HEK293 (cell line): ENCODE data around the gene APOA5.

Experiments
- BCL11B ChIP-seq: fragments of 450-650 bp; formaldehyde crosslinking; IDR thresholded peaks from 2 replicates; pipeline ENCODE4 v1.5.1; 2016; ENCODE audit warnings: low read depth, missing biosample characterization, missing genetic modification characterization
- EGR2 ChIP-seq: fragments of 450-650 bp; formaldehyde crosslinking; IDR thresholded peaks from 2 replicates; pipeline ENCODE4 v1.5.1; 2016; ENCODE audit warnings: low read depth, missing biosample characterization, missing genetic modification characterization
- GFI1B ChIP-seq: fragments of 450-650 bp; formaldehyde crosslinking; IDR thresholded peaks from 2 replicates; pipeline ENCODE4 v1.5.1; 2016; ENCODE audit warnings: missing biosample characterization, missing genetic modification characterization
- GLI2 ChIP-seq: fragments of 450-650 bp; formaldehyde crosslinking; IDR thresholded peaks from 2 replicates; pipeline ENCODE4; 2017; ENCODE audit warnings: missing biosample characterization, missing genetic modification characterization, low read depth, borderline replicate concordance
- HOXA7 ChIP-seq: sonication (generic); formaldehyde crosslinking; IDR thresholded peaks from 2 replicates; pipeline ENCODE4 v1.8.1; 2022; ENCODE audit warnings: missing genetic modification reagents, borderline replicate concordance
- KLF1 ChIP-seq: fragments of 450-650 bp; formaldehyde crosslinking; IDR thresholded peaks from 2 replicates; pipeline ENCODE4 v1.5.1; 2016; ENCODE audit warnings: missing biosample characterization, missing genetic modification characterization
- KLF8 ChIP-seq: fragments of 450-650 bp; formaldehyde crosslinking; IDR thresholded peaks from 2 replicates; pipeline ENCODE4 v1.5.1; 2016; ENCODE audit warnings: missing biosample characterization, missing genetic modification characterization
- REPIN1 ChIP-seq: fragments of 450-650 bp; formaldehyde crosslinking; IDR thresholded peaks from 2 replicates; pipeline ENCODE4 v1.5.1; 2017; ENCODE audit warnings: missing biosample characterization, missing genetic modification characterization, low read depth
- SP2 ChIP-seq: fragments of 450-650 bp; formaldehyde crosslinking; IDR thresholded peaks from 2 replicates; pipeline ENCODE4 v1.5.1; 2016; ENCODE audit warnings: missing biosample characterization, missing genetic modification characterization
- TCF7L2 ChIP-seq: IDR thresholded peaks from 2 replicates; pipeline ENCODE4 v1.6.1; 2011; ENCODE audit warnings: low read depth, mild to moderate bottlenecking, inconsistent platforms, low read length, moderate library complexity, borderline replicate concordance
- ZNF140 ChIP-seq: fragments of 450-650 bp; formaldehyde crosslinking; IDR thresholded peaks from 2 replicates; pipeline ENCODE4 v1.5.1; 2016; ENCODE audit warnings: missing biosample characterization, missing genetic modification characterization
- ZNF155 ChIP-seq: fragments of 450-650 bp; formaldehyde crosslinking; IDR thresholded peaks from 2 replicates; pipeline ENCODE4 v1.5.1; 2016; ENCODE audit warnings: missing biosample characterization, missing genetic modification characterization
- ZNF221 ChIP-seq: fragments of 450-650 bp; formaldehyde crosslinking; IDR thresholded peaks from 2 replicates; pipeline ENCODE4 v1.5.1; 2017; ENCODE audit warnings: missing biosample characterization, missing genetic modification characterization, borderline replicate concordance
- ZNF324 ChIP-seq: fragments of 450-650 bp; formaldehyde crosslinking; IDR thresholded peaks from 2 replicates; pipeline ENCODE4 v1.5.1; 2016; ENCODE audit warnings: missing biosample characterization, missing genetic modification characterization
- ZNF391 ChIP-seq: fragments of 450-650 bp; formaldehyde crosslinking; IDR thresholded peaks from 2 replicates; pipeline ENCODE4 v1.5.1; 2016; ENCODE audit warnings: low read depth, missing biosample characterization, missing genetic modification characterization, borderline replicate concordance
- ZNF433 ChIP-seq: fragments of 450-650 bp; formaldehyde crosslinking; IDR thresholded peaks from 2 replicates; pipeline ENCODE4 v1.5.1; 2016; ENCODE audit warnings: missing biosample characterization, missing genetic modification characterization, low read depth
- ZNF529 ChIP-seq: fragments of 450-650 bp; formaldehyde crosslinking; IDR thresholded peaks from 2 replicates; pipeline ENCODE4 v1.5.1; 2017; ENCODE audit warnings: missing genetic modification characterization, missing biosample characterization; ENCODE audit not compliant: insufficient replicate concordance
- ZNF558 ChIP-seq: fragments of 450-650 bp; formaldehyde crosslinking; IDR thresholded peaks from 2 replicates; pipeline ENCODE4 v1.5.1; 2016; ENCODE audit warnings: missing biosample characterization, missing genetic modification characterization
- ZNF624 ChIP-seq: fragments of 450-650 bp; formaldehyde crosslinking; IDR thresholded peaks from 2 replicates; pipeline ENCODE4 v1.5.1; 2017; ENCODE audit warnings: missing biosample characterization, missing genetic modification characterization
- ZNF629 ChIP-seq: fragments of 450-650 bp; formaldehyde crosslinking; IDR thresholded peaks from 2 replicates; pipeline ENCODE4 v1.5.1; 2017; ENCODE audit warnings: missing biosample characterization, missing genetic modification characterization
- ZNF707 ChIP-seq: fragments of 450-650 bp; formaldehyde crosslinking; IDR thresholded peaks from 2 replicates; pipeline ENCODE4 v1.5.1; 2016; ENCODE audit warnings: missing biosample characterization, missing genetic modification characterization
- ZNF747 ChIP-seq: fragments of 450-650 bp; formaldehyde crosslinking; IDR thresholded peaks from 2 replicates; pipeline ENCODE4 v1.5.1; 2016; ENCODE audit warnings: missing biosample characterization, missing genetic modification characterization
- TF ChIP-seq, protein P1 (sequence below): fragments of 450-650 bp; formaldehyde crosslinking; IDR thresholded peaks from 2 replicates; pipeline ENCODE4 v1.5.1; 2016; ENCODE audit warnings: missing biosample characterization, missing genetic modification characterization
- TF ChIP-seq, protein P2 (sequence below): fragments of 450-650 bp; IDR thresholded peaks from 2 replicates; pipeline ENCODE4 v1.5.1; 2018; ENCODE audit warnings: missing biosample characterization, mild to moderate bottlenecking, missing genetic modification characterization
- TF ChIP-seq, protein P3 (sequence below): fragments of 450-650 bp; formaldehyde crosslinking; IDR thresholded peaks from 2 replicates; pipeline ENCODE4 v1.5.0; 2017; ENCODE audit warnings: missing biosample characterization, missing genetic modification characterization, borderline replicate concordance
- TF ChIP-seq, protein P4 (sequence below): fragments of 450-650 bp; formaldehyde crosslinking; IDR thresholded peaks from 2 replicates; pipeline ENCODE4 v1.5.1; 2016; ENCODE audit warnings: missing biosample characterization, missing genetic modification characterization
- TF ChIP-seq, protein P5 (sequence below): fragments of 450-650 bp; formaldehyde crosslinking; conservative IDR thresholded peaks from 2 replicates; pipeline ENCODE4 v1.5.1; 2016; ENCODE audit warnings: low read depth, missing biosample characterization, missing genetic modification characterization

The APOA5 gene

DNA sequence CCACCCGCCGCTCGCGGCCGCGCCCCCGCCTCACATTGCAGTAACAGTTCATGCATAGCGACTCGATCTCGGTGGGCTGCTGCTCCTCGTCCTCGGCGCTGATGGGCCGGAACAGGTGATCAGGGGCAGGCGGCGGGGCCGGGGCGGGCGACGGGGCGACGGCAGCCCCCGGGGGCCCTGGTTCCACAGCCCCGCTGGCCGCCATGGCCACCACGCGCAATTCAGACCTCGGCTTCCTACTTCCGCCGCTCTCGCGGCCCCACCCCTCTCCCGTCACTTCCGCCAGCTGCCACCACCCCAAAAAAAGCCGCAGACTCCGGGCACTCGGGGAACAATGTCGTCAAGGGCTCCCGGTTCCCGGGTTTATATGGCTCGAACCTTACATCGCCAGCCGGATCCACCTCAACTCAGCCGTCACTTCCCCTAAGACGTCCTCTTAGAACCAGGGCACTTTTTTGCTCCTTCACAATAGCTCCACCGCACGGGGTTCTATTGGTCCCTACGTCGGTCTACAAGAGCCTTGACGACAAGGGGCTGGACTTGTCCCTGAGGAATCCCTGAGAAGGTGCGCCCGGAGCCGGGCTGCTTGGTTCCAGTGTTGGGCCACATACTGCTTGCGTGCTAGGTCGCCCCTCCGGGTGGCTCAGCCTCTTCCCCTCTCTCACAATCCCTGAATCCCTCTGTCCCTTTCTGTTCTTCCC, 3.7 kb downstream of the APOA5 start, which contains the start of gene ZPR1 (continued):
- TF ChIP-seq TCF7L2 (no peak), ZNF629 (tag by site-specific recombination) (peak; percentile 86), ZNF155 (tag by site-specific recombination) (no peak), ZNF529 (tag by site-specific recombination) (no peak), BCL11B (tag by site-specific recombination) (no peak), ZNF221 (tag by site-specific recombination) (no peak), EGR2 (tag by site-specific recombination) (no peak), ZNF747 (tag by site-specific recombination) (no peak), ZNF707 (tag by site-specific recombination) (no peak), GLI2 (tag by site-specific recombination) (no peak), KLF8 (peak; percentile 68; the same call in 1 of the 2 replicates), GFI1B (tag by site-specific recombination) (no peak), ZNF324 (0 out of 2 replicates have a peak, but pooled peaks have one; percentile 30), ZNF558 (tag by site-specific recombination) (no peak), ZNF391 (tag by site-specific recombination) (no peak), SP2 (tag by site-specific recombination) (peak; percentile 72), ZNF433 (tag by site-specific recombination) (no peak), ZNF140 (tag by site-specific recombination) (no peak), ZNF624 (tag by site-specific recombination) (no peak), REPIN1 (tag by site-specific recombination) (no peak), HOXA7 (no peak), KLF1 (tag by site-specific recombination) (no peak)
- TF ChIP-seq, protein P1, sequence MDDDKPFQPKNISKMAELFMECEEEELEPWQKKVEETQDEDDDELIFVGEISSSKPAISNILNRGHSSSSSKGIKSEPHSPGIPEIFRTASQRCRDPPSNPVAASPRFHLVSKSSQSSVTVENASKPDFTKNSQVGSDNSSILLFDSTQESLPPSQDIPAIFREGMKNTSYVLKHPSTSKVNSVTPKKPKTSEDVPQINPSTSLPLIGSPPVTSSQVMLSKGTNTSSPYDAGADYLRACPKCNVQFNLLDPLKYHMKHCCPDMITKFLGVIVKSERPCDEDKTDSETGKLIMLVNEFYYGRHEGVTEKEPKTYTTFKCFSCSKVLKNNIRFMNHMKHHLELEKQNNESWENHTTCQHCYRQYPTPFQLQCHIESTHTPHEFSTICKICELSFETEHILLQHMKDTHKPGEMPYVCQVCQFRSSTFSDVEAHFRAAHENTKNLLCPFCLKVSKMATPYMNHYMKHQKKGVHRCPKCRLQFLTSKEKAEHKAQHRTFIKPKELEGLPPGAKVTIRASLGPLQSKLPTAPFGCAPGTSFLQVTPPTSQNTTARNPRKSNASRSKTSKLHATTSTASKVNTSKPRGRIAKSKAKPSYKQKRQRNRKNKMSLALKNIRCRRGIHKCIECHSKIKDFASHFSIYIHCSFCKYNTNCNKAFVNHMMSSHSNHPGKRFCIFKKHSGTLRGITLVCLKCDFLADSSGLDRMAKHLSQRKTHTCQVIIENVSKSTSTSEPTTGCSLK (tag by site-specific recombination), result no peak
- TF ChIP-seq, protein P2, sequence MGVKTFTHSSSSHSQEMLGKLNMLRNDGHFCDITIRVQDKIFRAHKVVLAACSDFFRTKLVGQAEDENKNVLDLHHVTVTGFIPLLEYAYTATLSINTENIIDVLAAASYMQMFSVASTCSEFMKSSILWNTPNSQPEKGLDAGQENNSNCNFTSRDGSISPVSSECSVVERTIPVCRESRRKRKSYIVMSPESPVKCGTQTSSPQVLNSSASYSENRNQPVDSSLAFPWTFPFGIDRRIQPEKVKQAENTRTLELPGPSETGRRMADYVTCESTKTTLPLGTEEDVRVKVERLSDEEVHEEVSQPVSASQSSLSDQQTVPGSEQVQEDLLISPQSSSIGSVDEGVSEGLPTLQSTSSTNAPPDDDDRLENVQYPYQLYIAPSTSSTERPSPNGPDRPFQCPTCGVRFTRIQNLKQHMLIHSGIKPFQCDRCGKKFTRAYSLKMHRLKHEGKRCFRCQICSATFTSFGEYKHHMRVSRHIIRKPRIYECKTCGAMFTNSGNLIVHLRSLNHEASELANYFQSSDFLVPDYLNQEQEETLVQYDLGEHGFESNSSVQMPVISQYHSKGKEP, result no peak
- TF ChIP-seq, protein P3, sequence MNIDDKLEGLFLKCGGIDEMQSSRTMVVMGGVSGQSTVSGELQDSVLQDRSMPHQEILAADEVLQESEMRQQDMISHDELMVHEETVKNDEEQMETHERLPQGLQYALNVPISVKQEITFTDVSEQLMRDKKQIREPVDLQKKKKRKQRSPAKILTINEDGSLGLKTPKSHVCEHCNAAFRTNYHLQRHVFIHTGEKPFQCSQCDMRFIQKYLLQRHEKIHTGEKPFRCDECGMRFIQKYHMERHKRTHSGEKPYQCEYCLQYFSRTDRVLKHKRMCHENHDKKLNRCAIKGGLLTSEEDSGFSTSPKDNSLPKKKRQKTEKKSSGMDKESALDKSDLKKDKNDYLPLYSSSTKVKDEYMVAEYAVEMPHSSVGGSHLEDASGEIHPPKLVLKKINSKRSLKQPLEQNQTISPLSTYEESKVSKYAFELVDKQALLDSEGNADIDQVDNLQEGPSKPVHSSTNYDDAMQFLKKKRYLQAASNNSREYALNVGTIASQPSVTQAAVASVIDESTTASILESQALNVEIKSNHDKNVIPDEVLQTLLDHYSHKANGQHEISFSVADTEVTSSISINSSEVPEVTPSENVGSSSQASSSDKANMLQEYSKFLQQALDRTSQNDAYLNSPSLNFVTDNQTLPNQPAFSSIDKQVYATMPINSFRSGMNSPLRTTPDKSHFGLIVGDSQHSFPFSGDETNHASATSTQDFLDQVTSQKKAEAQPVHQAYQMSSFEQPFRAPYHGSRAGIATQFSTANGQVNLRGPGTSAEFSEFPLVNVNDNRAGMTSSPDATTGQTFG (tag by site-specific recombination), result no peak
- TF ChIP-seq, protein P4, sequence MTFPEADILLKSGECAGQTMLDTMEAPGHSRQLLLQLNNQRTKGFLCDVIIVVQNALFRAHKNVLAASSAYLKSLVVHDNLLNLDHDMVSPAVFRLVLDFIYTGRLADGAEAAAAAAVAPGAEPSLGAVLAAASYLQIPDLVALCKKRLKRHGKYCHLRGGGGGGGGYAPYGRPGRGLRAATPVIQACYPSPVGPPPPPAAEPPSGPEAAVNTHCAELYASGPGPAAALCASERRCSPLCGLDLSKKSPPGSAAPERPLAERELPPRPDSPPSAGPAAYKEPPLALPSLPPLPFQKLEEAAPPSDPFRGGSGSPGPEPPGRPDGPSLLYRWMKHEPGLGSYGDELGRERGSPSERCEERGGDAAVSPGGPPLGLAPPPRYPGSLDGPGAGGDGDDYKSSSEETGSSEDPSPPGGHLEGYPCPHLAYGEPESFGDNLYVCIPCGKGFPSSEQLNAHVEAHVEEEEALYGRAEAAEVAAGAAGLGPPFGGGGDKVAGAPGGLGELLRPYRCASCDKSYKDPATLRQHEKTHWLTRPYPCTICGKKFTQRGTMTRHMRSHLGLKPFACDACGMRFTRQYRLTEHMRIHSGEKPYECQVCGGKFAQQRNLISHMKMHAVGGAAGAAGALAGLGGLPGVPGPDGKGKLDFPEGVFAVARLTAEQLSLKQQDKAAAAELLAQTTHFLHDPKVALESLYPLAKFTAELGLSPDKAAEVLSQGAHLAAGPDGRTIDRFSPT (tag by site-specific recombination), result no peak
- TF ChIP-seq, protein P5, sequence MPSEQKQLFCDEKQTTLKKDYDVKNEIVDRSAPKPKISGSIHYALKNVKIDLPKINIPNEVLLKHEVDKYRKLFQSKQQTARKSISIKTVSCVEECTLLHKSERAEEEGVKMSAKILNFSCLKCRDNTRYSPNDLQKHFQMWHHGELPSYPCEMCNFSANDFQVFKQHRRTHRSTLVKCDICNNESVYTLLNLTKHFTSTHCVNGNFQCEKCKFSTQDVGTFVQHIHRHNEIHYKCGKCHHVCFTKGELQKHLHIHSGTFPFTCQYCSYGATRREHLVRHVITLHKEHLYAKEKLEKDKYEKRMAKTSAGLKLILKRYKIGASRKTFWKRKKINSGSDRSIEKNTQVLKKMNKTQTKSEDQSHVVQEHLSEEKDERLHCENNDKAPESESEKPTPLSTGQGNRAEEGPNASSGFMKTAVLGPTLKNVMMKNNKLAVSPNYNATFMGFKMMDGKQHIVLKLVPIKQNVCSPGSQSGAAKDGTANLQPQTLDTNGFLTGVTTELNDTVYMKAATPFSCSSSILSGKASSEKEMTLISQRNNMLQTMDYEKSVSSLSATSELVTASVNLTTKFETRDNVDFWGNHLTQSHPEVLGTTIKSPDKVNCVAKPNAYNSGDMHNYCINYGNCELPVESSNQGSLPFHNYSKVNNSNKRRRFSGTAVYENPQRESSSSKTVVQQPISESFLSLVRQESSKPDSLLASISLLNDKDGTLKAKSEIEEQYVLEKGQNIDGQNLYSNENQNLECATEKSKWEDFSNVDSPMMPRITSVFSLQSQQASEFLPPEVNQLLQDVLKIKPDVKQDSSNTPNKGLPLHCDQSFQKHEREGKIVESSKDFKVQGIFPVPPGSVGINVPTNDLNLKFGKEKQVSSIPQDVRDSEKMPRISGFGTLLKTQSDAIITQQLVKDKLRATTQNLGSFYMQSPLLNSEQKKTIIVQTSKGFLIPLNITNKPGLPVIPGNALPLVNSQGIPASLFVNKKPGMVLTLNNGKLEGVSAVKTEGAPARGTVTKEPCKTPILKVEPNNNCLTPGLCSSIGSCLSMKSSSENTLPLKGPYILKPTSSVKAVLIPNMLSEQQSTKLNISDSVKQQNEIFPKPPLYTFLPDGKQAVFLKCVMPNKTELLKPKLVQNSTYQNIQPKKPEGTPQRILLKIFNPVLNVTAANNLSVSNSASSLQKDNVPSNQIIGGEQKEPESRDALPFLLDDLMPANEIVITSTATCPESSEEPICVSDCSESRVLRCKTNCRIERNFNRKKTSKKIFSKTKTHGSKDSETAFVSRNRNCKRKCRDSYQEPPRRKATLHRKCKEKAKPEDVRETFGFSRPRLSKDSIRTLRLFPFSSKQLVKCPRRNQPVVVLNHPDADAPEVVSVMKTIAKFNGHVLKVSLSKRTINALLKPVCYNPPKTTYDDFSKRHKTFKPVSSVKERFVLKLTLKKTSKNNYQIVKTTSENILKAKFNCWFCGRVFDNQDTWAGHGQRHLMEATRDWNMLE (tag by site-specific recombination), result peak; percentile 47
